ENCODE measurements around the gene VPS37C.

The VPS37C gene

GRCh38 chr11:61091373-61092279 lies 69.6 kb downstream of the VPS37C start:
- Histone ChIP-seq H2AFZ (ENCODE audit: low read length) (no peak overlapping the region), H3K9ac (ENCODE audit: low read length) (no peak overlapping the region), H3K4me2 (ENCODE audit: low read depth, low read length) (no peak overlapping the region), H3K9me2 (replicated peaks; ENCODE audit: insufficient read depth, low read length) (no peaks in the 10 kb centered on the region), H3K79me2 (ENCODE audit: low read length) (no peaks in the 10 kb centered on the region), H3F3A (ENCODE audit: insufficient read depth, low read length) (no peaks in the 10 kb centered on the region), H3K4me3 (ENCODE audit: low read length) (no peak overlapping the region), H3K9me3 (replicated peaks; ENCODE audit: insufficient read depth, low read length) (no peaks in the 10 kb centered on the region), H3K27me3 (replicated peaks; ENCODE audit: insufficient read depth, low read length) (no peaks in the 10 kb centered on the region), H3K27ac (ENCODE audit: low read length) (no peak overlapping the region), H3K4me1 (ENCODE audit: low read length) (no peaks in the 10 kb centered on the region), H4K20me1 (ENCODE audit: insufficient read depth, low read length) (no peaks in the 10 kb centered on the region), H3K36me3 (replicated peaks; ENCODE audit: insufficient read depth, low read length) (no peaks in the 10 kb centered on the region)
- DNase-seq: no peak
- TF ChIP-seq CTCF (IDR thresholded peaks at IDR 0.05; ENCODE audit: low read length): no peak
- TF ChIP-seq EZH2phosphoT487 (IDR thresholded peaks at IDR 0.05; ENCODE audit: low read length): no peak
- no peak for TF ChIP-seq EZH2 (optimal IDR thresholded peaks at IDR 0.05; ENCODE audit: low read depth, low read length)

DNA sequence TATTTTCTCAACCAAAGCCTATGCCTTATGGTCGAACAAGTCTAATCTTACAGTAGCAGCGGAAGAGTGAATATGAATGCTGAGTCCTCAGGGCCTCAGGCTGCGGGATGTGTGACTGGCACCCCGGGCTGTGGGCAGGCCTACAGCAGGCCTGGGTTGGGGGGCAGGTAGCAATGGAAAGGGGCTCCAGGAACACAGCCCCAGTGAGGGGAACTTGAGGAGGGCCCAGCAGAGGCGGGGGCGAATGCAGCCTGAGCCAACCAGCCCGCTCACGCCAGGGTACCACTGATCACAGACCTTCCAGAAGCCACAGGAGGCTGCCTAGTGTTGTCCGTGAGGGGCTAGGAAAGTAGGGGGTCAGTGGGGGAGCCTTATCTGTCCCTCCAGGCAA lies 70.2 kb downstream of the VPS37C start:
- Histone ChIP-seq H3F3A (ENCODE audit: insufficient read depth, low read length) (no peaks in the 10 kb centered on the region), H3K36me3 (replicated peaks; ENCODE audit: insufficient read depth, low read length) (no peaks in the 10 kb centered on the region), H3K27ac (ENCODE audit: low read length) (no peak overlapping the region), H3K27me3 (replicated peaks; ENCODE audit: insufficient read depth, low read length) (no peaks in the 10 kb centered on the region), H3K9me2 (replicated peaks; ENCODE audit: insufficient read depth, low read length) (no peaks in the 10 kb centered on the region), H3K4me3 (ENCODE audit: low read length) (no peak overlapping the region), H3K9me3 (replicated peaks; ENCODE audit: insufficient read depth, low read length) (no peaks in the 10 kb centered on the region), H3K79me2 (ENCODE audit: low read length) (no peaks in the 10 kb centered on the region), H4K20me1 (ENCODE audit: insufficient read depth, low read length) (no peaks in the 10 kb centered on the region), H3K4me2 (ENCODE audit: low read depth, low read length) (no peak overlapping the region), H2AFZ (ENCODE audit: low read length) (no peak overlapping the region), H3K9ac (ENCODE audit: low read length) (no peak overlapping the region), H3K4me1 (ENCODE audit: low read length) (no peaks in the 10 kb centered on the region)
- DNase-seq: no peak
- no peak for TF ChIP-seq CTCF (IDR thresholded peaks at IDR 0.05; ENCODE audit: low read length)
- no peak for TF ChIP-seq EZH2phosphoT487 (IDR thresholded peaks at IDR 0.05; ENCODE audit: low read length)
- no peak for TF ChIP-seq EZH2 (optimal IDR thresholded peaks at IDR 0.05; ENCODE audit: low read depth, low read length)

- Histone ChIP-seq H3K36me3 (replicated peaks; ENCODE audit: insufficient read depth, low read length) (no peaks in the 10 kb centered on the region), H3K27me3 (replicated peaks; ENCODE audit: insufficient read depth, low read length) (no peaks in the 10 kb centered on the region), H3K9ac (ENCODE audit: low read length) (no peak overlapping the region), H3K9me2 (replicated peaks; ENCODE audit: insufficient read depth, low read length) (no peaks in the 10 kb centered on the region), H3K9me3 (replicated peaks; ENCODE audit: insufficient read depth, low read length) (no peaks in the 10 kb centered on the region), H3K4me1 (ENCODE audit: low read length) (no peaks in the 10 kb centered on the region), H3K4me3 (ENCODE audit: low read length) (no peak overlapping the region), H2AFZ (ENCODE audit: low read length) (no peak overlapping the region), H3K79me2 (ENCODE audit: low read length) (no peaks in the 10 kb centered on the region), H3K27ac (ENCODE audit: low read length) (no peak overlapping the region), H3F3A (ENCODE audit: insufficient read depth, low read length) (no peaks in the 10 kb centered on the region), H4K20me1 (ENCODE audit: insufficient read depth, low read length) (no peaks in the 10 kb centered on the region), H3K4me2 (ENCODE audit: low read depth, low read length) (no peak overlapping the region)
- DNase-seq: no peak
- TF ChIP-seq CTCF (IDR thresholded peaks at IDR 0.05; ENCODE audit: low read length) (no peak), EZH2 (optimal IDR thresholded peaks at IDR 0.05; ENCODE audit: low read depth, low read length) (no peak), EZH2phosphoT487 (IDR thresholded peaks at IDR 0.05; ENCODE audit: low read length) (no peak)
Observed at GRCh38 chr11:61090521-61090920, 70.7 kb downstream of the VPS37C start.
